SKM-1 treated with dmso at 0.1 percent for 144 hours (cell line): Measurements from ENCODE around the gene KCNN2.
A peak's percentile ranks its signal among the peaks of the same experiment; 100 is the strongest.

Experiments used
- DNase-seq: peaks from one replicate; lab custom pipeline; 2025; ENCODE audit not compliant: unreplicated experiment; lab: John Stamatoyannopoulos, UW

KCNN2 gene

DNA sequence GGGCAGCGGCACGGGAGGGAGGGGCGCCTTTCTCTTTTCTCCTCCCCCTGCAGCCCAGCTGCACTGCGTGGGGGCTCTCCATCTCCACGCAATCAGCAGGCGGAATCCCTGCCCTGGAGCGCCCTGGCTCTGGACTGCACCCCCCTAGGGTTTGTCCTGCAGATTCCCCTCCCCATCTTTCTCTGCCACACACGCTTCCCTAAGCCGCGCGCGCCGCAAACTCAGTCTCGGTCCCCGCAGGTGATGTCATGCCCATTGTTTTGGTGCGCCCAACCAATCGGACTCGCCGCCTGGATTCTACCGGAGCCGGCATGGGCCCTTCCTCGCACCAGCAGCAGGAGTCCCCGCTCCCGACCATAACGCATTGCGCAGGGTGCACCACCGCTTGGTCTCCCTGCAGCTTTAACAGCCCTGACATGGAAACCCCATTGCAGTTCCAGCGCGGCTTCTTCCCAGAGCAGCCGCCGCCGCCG is at the start of gene KCNN2:
Gene KCNN2 (plus strand): TSS at position 347 of the 473 bp plus-strand sequence. CDS start 70 bp downstream, at position 417.
- peak; percentile 77 for DNase-seq

DNA sequence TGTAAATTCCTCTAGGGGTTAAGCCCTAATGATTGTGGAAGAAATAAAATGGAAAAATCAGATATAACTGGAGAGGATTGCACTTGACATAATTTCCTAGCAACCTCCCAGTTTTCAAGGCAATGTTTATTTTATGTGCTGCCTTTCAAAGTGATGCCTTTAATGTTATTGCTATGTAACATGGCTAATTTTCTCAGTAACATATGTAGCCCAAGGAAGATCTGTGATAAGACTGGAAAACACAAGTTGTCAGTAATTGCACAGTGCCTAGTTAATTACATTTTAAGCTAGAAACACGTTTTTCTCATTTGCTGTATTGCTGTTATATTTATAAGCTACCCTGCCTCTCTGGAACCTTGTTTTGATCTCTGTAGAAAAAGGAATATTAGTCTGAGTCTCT is 49.2 kb upstream of the KCNN2 start:
- no peak for DNase-seq

DNA sequence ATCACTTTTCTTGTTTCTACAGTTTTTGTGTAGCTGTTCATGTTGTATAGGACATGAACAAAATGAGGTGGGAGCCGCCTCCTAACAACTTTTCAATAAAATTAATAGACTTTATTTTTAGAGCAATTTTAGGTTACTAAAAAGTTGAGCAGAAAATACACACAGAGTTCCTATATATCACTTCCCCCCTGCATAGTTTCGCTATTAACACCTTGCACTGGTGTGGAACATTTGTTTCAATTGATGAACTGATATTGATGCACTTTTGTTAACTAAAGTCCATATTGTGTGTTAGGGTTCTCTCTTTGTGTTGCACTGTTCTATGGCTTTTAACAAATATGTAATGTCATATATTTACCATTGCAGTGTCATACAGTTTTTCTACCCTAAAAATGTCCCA is 47.8 kb upstream of the KCNN2 start:
- no peak for DNase-seq

DNA sequence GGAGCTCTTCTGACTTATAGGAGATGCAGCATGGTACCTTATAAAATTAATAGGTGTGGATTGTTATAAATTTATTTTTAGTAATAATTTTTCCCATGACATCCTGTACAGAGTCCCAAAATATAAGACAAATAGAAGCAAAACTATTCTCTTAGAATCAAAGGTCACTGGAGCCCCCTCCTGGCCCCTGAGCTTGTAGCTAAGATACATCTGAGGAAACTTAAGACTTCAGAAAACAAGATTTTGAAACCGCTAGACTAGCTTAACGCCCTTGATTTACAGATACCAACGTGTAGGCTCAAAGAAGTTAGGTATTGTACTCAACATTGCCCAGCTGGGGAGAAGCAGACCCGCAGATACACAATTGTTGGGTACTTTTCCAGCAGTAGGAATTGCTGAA is 45.7 kb upstream of the KCNN2 start:
- DNase-seq: no peak

DNA sequence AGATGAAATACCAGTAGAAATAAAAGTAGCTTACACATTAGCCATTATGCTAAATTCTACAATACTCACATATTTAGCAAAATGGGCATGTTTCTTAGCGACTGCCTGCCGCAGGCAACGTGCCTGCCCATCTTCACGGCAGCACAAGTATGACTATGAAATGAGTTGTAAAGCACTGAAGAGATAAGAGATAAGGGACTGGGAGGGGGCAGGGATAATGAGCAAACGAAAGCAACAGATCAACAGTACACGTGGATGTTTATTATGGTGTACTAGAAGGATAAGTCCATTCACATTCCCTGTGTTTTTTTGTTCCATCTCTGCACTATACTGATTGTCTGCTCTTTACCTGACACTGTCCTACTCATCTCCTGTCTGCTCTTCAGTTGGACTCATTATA is 44.1 kb upstream of the KCNN2 start:
- DNase-seq: no peak

DNA sequence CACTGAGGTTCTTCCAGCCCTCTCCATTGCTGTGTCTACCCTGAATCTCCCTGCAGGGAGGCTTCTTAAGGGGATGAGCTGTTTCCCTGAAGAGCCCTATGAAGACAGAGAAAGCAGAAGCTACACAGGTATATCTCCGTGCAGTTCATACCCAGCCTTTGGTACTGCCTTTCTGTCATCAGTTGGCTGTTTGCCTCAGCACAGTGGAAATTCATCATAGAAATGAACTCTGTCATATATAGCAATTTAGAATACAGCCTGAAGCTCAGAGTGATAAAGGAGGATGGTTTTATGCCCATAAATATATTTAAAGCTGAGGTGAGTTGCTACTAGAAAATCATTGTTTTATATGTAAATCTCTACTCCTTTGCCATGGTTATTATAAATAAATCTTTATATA is 42.6 kb upstream of the KCNN2 start:
- DNase-seq: no peak

DNA sequence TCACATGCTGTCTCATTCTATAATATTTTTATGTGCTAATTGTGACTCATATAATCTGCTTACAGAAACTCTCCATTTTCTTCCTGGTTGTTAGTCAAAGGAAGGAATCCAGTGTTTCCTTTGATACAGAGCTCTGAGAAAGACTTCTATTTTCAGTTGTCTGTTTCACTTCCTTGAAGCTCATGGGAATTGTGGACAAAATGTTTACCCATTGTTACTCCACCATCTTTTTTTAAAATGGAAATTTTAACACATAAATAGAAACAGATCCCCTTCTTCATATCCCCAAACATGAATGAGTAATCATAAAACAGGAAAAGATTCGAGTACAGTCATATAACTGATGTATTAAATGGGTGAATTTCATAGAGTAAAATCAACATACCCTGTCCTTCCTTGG is 42.0 kb upstream of the KCNN2 start:
- DNase-seq: no peak

DNA sequence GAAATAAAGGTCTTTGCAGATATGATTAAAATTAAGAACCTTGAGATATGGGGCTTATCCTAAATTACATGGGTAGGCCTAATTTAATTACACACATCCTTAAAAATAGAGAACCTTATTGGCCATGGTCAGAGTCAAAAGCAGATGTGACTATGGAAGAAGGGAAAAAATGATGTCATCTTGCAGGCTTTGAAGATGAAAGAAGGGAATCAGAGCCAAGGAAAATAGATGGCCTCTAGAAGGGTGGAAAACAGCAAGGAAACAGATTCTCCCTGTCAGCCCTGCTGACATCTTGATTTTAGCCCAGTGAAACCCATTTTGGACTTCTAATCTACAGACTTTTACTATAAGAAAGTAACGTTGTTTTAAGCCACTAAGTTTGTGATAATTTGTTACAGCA is 37.6 kb upstream of the KCNN2 start:
- DNase-seq: no peak

DNA sequence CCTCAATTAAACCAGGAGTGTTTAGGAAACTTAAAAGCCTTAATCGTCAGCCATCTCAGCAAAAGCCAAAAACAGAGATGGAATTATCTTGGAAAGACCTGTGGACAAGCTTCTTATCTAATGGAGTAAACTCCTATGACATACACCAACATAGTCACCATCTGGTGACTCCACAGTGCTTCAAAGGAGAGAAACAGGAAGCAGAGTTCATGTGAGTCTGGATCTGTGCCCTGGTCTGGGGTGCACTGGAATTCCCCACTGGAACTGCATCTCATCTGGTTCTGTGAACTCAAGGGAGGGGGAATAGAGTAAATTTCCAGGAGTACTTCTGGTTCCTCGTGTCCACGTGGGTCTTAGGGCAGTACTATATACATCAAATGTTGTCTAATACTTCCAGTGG is 36.3 kb upstream of the KCNN2 start:
- DNase-seq: no peak

DNA sequence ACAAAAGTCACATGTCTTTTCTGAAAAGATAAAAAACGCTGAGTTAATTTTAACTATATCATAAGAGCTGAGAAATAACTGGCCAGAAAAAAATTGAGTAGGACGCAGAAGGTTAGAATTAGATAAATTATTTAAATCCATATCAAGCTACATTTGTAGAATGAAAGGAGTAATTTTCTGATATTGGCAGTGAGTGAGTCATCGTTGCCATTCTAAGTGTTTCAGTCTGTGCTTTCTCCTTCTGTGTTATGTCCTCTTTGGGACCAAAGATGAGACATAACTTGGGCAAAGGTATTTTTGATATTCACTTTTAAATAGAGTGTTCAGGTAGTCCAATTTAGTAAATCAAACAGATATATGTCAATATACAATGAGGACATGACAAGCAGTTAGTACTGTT is 34.4 kb upstream of the KCNN2 start:
- DNase-seq: no peak

DNA sequence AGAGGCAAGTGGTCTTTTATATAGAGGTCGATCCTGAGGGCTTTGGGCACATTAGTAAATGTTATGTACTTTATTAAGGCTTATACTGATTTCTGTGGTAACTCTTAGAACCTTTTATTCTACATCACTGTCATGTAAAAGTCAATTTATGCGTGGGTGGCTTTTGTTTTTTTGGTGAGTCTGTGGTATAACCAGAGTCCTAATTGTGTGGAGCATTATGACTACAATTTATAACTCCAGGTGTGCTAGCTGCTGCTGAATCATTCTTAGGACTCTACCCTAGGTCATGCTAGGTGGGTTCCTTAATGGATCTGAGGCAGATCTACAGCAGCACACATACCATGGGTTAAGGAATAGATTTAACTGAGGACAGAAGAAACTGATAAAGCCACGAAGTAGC is 33.9 kb upstream of the KCNN2 start:
- DNase-seq: no peak

DNA sequence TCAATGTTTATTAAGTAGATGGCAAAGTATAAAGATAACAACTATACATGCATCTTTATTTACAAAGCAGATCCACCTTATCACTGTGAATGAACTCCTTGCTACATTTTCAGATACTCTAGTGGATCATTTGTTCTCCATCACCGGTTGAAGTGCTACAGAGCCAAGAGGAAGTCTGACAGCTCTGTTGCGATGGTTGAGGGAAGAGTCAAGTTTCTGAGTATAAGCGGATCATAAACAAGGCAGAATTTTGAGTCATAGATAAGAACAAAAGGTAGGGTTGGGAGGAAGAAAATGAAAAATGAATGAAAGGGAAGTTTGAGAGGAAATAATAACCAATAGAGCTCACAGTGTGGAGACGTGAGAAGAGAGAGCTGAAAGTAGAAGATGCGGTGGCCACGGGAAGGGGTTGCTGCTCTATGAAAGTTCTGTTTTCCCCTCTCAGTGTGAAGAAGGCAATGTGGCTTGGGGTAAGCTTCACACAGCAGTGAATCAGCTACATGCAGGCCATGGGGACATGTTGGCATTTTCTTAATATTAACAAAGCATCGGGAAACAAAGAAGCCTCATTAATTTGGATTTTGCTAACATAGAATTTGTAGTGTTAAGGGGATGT is 30.8 kb upstream of the KCNN2 start:
- DNase-seq: no peak

DNA sequence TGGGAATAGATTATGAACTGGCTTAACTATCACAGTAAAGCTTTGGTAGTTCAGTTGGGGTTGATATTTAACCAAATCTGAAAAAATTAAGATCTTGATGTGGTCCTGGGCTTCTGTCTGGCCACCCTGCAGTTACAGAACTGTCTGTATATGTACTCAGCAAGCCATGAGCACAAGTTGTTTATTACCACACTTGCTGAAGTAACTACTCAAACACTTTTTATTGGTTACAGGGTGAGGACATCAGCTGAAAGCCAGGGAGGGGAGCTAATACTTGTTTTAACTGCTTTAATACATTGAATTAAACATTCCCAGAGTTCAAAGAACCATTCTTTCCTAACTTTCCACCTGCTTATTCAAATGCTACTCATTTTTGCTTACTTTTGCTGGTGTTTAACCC is 29.4 kb upstream of the KCNN2 start:
- no peak for DNase-seq

DNA sequence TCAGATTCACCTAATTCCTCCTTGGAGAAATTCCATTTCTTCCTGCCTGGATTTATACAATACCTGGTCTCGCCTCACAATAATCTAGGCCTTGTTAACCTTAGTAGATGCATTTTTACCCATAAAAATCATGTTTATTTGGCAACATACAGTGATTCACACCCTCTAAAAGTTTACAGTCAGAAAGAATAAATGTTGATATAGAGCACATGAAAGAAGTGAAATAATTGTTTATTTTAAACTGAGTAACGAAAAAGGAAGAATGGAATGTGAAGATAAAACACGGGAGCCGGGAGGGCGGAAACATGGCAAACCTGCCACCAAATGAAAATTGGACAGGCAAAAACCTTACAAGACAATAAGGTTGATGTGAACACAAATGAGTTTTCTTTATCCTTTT is 28.9 kb upstream of the KCNN2 start:
- no peak for DNase-seq

DNA sequence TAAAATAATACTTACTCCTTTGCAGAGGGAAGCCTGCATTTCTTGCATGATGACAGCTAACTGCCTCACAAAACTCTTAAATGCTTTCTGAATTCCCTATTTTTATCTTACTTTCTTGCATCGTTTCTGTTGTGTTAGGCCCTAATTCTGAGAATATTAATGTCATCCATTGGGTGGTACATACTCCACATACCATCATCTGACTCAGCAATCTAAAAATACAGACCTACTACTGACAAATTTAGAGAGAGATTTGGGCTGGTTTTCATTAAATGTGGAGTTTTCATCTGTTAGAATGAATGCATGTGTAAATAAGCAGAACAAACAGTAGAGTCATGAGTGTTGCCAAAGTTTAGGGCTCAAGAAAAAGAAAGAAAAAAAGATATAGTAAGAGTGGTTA is 26.5 kb upstream of the KCNN2 start:
- no peak for DNase-seq

DNA sequence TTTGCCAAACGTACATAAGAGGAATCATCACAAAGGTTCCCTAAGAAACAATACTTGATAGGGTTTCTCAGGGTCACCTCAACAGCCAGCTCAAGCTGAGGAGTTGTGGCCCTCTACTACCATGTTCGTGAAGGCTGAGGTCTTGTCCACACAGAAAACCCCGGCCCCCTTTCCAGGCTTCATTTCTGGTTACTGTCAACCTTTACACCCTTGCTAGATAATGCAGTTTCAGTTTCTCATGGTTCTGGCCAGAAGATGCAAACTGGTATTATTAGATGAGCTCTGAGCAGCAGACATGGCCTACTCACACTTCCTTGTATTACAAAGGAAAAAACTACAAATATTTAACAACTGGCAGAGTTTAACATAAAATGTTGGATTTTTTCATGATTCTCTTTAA is 22.8 kb upstream of the KCNN2 start:
- no peak for DNase-seq

DNA sequence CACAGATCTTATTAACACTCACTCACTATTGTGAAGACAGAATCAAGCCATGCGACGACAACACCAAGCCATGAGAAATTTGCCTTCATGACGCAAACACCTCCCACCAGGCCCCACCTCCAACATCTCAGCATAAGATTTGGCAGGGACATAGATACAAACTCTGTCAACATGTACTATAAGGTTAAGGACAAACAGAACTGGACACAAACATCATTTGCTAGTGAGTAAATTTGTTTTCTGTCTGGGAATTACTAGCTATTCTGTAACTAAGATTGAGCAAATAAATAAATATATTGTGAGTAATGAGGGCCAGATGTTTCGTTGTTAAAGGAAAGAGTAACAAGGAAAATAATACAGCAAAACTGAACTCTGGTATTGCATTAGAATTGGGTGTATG is 15.7 kb upstream of the KCNN2 start:
- no peak for DNase-seq

DNA sequence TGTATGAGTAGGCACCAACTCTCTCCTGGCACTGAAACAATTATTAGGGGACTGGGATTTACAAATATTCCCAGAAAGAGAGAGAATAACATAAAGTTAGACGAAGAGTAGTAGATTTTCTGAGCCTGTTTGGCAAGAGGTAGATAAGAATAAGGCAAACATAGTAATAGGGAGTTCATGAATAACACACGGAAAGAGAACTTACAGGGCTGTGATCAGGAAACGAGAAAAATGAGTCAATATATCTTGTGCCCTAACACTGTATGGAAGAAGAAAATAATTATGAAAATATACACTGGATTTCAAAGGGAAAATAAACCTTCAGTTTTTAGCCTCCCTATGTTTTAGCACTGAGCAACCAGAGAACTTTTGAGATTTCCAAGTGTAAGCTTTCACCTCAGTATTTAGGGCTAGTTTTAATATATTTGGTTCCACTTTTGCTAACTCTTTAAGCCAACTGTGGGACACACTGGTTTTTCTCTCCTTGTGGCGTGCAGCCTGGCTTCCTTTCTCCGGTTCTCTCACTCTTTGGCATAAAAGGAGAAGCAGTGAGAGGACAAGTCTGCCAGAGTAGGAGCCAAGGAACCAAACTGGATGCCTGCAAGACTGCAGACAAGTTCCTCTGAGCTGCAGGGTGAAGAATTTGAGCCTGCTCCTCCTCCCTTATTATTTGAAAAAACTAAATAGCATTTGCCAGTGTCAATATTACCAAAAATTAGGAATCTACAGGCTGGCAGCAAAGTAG is 6.6 kb upstream of the KCNN2 start:
- DNase-seq: no peak

DNA sequence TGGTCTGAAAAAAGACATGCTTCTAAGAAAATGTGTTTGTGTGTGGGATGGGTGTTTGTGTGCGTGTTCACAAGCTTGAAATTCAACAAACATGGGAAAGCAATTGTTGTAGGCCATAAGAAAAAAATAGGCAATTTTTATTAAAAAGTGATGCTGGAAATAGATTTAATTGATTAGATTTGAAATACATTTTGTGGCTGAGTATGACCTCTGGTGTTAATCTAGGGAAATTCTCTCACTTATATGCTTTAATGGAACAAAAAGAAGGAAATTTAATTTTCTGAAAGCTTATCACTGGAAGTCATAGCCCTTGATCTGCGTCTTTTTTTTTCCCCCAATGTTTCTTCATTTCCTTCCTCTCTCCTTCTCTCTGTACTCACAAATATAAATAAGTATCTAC is 3.5 kb upstream of the KCNN2 start:
- DNase-seq: no peak

DNA sequence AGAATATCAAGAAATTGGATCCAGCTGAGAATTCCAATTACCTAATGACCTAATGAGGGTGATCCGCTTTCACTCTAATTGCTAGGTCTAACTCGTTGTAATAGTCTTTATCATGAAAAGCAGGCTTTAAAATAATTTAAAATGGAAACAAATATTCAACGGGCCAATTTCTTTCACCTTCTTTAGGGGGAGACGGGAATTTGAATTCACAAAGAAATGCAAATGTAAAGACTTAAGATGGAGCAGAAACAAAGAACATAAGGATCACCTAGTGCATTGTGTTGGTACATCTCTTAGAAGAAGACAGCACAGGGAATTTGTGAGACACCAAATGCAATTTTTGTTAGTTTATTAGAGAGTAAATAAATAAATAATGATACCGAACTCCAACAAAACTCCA is 1.5 kb upstream of the KCNN2 start:
- DNase-seq: no peak

DNA sequence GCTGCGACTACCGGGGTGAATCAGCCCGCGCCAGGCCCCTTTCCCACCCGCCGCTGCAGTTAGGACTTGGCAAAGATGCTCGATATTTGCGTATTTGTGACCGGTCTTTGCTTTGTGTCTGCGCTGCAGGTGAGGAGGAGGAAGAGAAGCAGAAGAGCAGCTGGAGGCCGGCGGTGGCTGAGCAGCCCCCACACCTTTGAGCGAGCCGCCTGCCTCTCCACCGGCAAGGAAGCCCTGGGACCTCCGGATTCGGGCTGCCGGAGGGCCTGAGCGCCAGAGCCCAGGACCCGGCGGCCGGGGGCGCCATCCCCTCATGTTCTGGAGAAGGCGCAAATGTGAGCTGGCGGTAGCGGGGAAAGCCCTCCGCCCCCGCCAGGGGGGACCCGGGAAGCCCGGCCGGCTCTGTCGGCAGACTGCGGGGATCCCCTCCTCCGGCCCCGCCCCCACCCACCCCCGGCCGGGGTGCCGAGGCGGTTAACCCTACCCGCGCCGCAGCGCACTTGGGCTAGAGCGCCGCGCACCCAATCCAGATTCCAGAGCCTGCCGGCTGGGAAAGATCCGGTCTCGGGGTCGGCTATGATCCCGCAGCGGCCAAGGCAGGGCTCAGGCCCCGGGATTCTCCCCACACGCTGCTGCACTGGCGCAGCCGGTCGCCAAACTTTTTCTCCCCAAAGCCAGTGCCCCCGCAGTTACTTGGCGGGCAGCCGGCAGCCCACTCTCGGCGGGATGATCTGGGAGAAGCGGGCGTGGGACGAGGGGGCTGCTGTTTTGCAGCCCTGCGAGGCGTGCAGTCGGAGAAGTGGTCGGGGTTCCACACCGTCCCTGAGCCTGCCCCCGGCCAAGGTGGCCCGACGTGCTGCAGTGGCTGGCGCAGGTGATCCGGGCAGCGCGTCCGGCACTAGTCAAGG is 800 bp upstream of the KCNN2 start:
- peak; percentile 37 for DNase-seq
